Natural killer cell (primary cell): ENCODE measurements around the gene PLEKHH1. TPM values are rescaled to one million over a fixed set of nuclear protein-coding genes. Genes with fewer than 3 reads are reported as not detected.
A peak's percentile ranks its signal among the peaks of the same experiment; 100 is the strongest.

ENCODE experiments used
- ATAC-seq, 3 donors: fragments of 150-1000 bp in 2 of 3; fragments of 200-7000 bp in 1 of 3; cut with Tn5 transposase; 1 replicate in 1 of 3; 2 replicates in 2 of 3; pipeline ENCODE4 v1.10.0; 2021; ENCODE audit warnings: mild to moderate bottlenecking in 2 of 3, moderate library complexity in 2 of 3
- DNase-seq, 2 donors: peaks; one replicate each; pipeline versions ENCODE4 v3.0.0 to v3.0.0-alpha.2; 2013 to 2021; ENCODE audit warnings: mixed read lengths in 1 of 2
- H3K27ac ChIP-seq: one replicate; pipeline ENCODE4 v1.5.1; 2013; ENCODE audit warnings: mild to moderate bottlenecking, low read length
- H3K27me3 ChIP-seq: one replicate; pipeline ENCODE4 v1.6.1; 2013; ENCODE audit warnings: low read length; ENCODE audit not compliant: control insufficient read depth, insufficient read depth
- H3K36me3 ChIP-seq: one replicate; pipeline ENCODE4 v1.6.1; 2013; ENCODE audit warnings: low read length; ENCODE audit not compliant: control insufficient read depth, insufficient read depth
- H3K4me1 ChIP-seq: one replicate; pipeline ENCODE4 v1.6.1; 2013; ENCODE audit warnings: low read length; ENCODE audit not compliant: control insufficient read depth, insufficient read depth
- H3K4me3 ChIP-seq: one replicate; pipeline ENCODE4 v1.5.1; 2013; ENCODE audit warnings: low read length
- H3K9me3 ChIP-seq: one replicate; pipeline ENCODE4 v1.6.1; 2013; ENCODE audit warnings: low read length; ENCODE audit not compliant: control insufficient read depth, insufficient read depth
- H3K27ac Mint-ChIP-seq, 2 donors: one replicate each; pipeline ENCODE4 v1.8.0; 2022; ENCODE audit warnings: mild to moderate bottlenecking in 2 of 2, mixed read lengths in 2 of 2, moderate library complexity in 1 of 2
- H3K27me3 Mint-ChIP-seq, 2 donors: one replicate each; pipeline ENCODE4 v1.8.0; 2022; ENCODE audit warnings: low read depth in 2 of 2, mixed read lengths in 2 of 2
- H3K36me3 Mint-ChIP-seq: one replicate; pipeline ENCODE4 v1.8.0; 2022; ENCODE audit warnings: mixed read lengths
- H3K4me1 Mint-ChIP-seq, 2 donors: one replicate each; pipeline ENCODE4 v1.8.0; 2022; ENCODE audit warnings: mixed read lengths in 2 of 2
- H3K4me3 Mint-ChIP-seq: one replicate; pipeline ENCODE4 v1.8.0; 2022; ENCODE audit warnings: mild to moderate bottlenecking, moderate library complexity, mixed read lengths
- H3K9me3 Mint-ChIP-seq, 2 donors: one replicate each; pipeline ENCODE4 v1.8.0; 2022; ENCODE audit warnings: mixed read lengths in 2 of 2
- WGBS: methylation state at CpG from one replicate; pipeline ENCODE4 v1.1.7; 2013; ENCODE audit warnings: missing lambda C conversion rate; ENCODE audit not compliant: insufficient coverage; 5-methylcytosine and 5-hydroxymethylcytosine counted together
- intact Hi-C: fragments of 100-400 bp; cut with micrococcal nuclease; formaldehyde crosslinking; loops from one replicate; pipeline ENCODE4 v1.14.2; 2022
- total RNA-seq, 4 donors: library from RNA; stranded (reverse); fragments of 120-200 nt in 1 of 4; gene quantifications; one replicate each; pipeline versions ENCODE4 v1.2.3 to v1.2.4, GENCODE V29; 2013 to 2022
- TF ChIP-seq, protein P1 (sequence below): fragments of 200-600 bp; IDR thresholded peaks from one replicate; pipeline ENCODE4 v1.8.0; 2022; ENCODE audit warnings: antibody characterized with exemption

PLEKHH1 gene
- total RNA-seq, 3 donors from 2014 or later (not counting 1 experiment from before 2014, with no cell fraction given), result not detected

- no peak for ATAC-seq
- Mint-ChIP-seq H3K36me3 (no peaks in the 10 kb centered on the region), H3K27me3 (peaks cover 16 to 20% of the 10 kb centered on the region in 2 donors), H3K4me3 (peak overlapping the region; percentile 81), H3K27ac (peak overlapping the region in 1 of 2 donors; percentile 95), H3K4me1 (peaks cover 18 to 25% of the 10 kb centered on the region in 2 donors), H3K9me3 (no peaks in the 10 kb centered on the region)
- 31% methylated on average over 2 of the region's 2 CpGs for WGBS
- intact Hi-C loops, result no loop called here
- no peak for DNase-seq
- Histone ChIP-seq H3K36me3 (no peaks in the 10 kb centered on the region), H3K4me1 (peaks cover 24% of the 10 kb centered on the region), H3K27me3 (no peaks in the 10 kb centered on the region), H3K9me3 (no peaks in the 10 kb centered on the region), H3K4me3 (no peak overlapping the region), H3K27ac (no peak overlapping the region)
- TF ChIP-seq, protein P1, sequence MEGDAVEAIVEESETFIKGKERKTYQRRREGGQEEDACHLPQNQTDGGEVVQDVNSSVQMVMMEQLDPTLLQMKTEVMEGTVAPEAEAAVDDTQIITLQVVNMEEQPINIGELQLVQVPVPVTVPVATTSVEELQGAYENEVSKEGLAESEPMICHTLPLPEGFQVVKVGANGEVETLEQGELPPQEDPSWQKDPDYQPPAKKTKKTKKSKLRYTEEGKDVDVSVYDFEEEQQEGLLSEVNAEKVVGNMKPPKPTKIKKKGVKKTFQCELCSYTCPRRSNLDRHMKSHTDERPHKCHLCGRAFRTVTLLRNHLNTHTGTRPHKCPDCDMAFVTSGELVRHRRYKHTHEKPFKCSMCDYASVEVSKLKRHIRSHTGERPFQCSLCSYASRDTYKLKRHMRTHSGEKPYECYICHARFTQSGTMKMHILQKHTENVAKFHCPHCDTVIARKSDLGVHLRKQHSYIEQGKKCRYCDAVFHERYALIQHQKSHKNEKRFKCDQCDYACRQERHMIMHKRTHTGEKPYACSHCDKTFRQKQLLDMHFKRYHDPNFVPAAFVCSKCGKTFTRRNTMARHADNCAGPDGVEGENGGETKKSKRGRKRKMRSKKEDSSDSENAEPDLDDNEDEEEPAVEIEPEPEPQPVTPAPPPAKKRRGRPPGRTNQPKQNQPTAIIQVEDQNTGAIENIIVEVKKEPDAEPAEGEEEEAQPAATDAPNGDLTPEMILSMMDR, result no peak
These were observed 16.4 kb upstream of the PLEKHH1 start for GRCh38 chr14:67516676-67517075.

- ATAC-seq (no peak), DNase-seq (no peak)
- Histone ChIP-seq H3K9me3 (no peaks in the 10 kb centered on the region), H3K27me3 (no peaks in the 10 kb centered on the region), H3K4me1 (peaks cover 24% of the 10 kb centered on the region), H3K4me3 (no peak overlapping the region), H3K27ac (no peak overlapping the region), H3K36me3 (no peaks in the 10 kb centered on the region)
- no peaks in the 10 kb centered on the region for H3K36me3 Mint-ChIP-seq
- TF ChIP-seq, protein P1, result no peak
- no peaks in the 10 kb centered on the region for H3K9me3 Mint-ChIP-seq
- peaks cover 18 to 21% of the 10 kb centered on the region in 2 donors for H3K27me3 Mint-ChIP-seq
- H3K4me1 Mint-ChIP-seq, result peaks cover 17 to 25% of the 10 kb centered on the region in 2 donors
- H3K27ac Mint-ChIP-seq, result no peak overlapping the region
- H3K4me3 Mint-ChIP-seq, result no peak overlapping the region
- WGBS, result 83% methylated on average over 12 of the region's 12 CpGs
- intact Hi-C loops, result no loop called here
These were observed 16.0 kb upstream of the PLEKHH1 start for GRCh38 chr14:67517083-67517482.

DNA sequence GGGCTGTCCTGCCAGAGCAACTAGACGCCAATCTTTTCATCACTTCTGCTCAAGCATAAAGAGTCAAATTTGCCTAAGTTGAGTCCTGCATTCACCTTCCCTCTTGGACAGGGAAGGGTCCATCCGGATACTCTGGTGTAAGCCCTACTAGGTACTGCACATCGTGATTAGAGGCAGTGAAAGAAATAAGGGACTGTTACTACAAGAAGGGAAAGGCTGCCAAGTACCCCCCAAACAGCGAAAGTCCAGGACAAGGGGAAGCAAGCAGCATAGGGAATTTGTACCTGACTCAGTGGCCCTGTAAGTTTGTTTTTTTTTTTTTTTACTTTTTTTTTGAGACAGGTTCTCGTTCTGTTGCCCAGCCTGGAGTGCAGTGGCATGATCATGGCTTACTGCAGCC is 13.7 kb upstream of the PLEKHH1 start:
- H3K27ac Mint-ChIP-seq, result no peak overlapping the region
- H3K4me1 Mint-ChIP-seq, result peaks cover 4 to 10% of the 10 kb centered on the region in 2 donors
- DNase-seq (no peak), ATAC-seq (no peak)
- H3K4me3 Mint-ChIP-seq, result no peak overlapping the region
- Histone ChIP-seq H3K36me3 (no peaks in the 10 kb centered on the region), H3K27me3 (peaks cover 2% of the 10 kb centered on the region), H3K27ac (no peak overlapping the region), H3K9me3 (no peaks in the 10 kb centered on the region), H3K4me1 (peaks cover 12% of the 10 kb centered on the region), H3K4me3 (no peak overlapping the region)
- H3K27me3 Mint-ChIP-seq, result peaks cover 24 to 32% of the 10 kb centered on the region in 2 donors
- H3K9me3 Mint-ChIP-seq, result no peaks in the 10 kb centered on the region
- TF ChIP-seq, protein P1, result no peak
- 91% methylated on average over 5 of the region's 5 CpGs for WGBS
- H3K36me3 Mint-ChIP-seq, result no peaks in the 10 kb centered on the region
- intact Hi-C loops, result no loop called here

DNA sequence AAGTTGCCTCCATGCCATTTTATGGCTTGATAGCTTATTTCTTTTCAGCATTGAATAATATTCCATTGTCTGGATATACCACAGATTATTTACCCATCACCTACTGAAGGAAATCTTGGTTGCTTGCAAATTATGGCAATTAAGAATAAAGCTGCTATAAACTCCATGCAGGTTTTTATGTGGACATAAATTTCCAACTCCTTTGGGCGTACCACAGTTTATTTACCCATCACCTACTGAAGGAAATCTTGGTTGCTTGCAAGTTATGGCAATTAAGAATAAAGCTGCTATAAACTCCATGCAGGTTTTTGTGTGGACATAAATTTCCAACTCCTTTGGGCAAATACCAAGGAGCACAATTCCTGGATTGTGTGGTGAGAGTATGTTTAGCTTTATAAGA is 12.6 kb upstream of the PLEKHH1 start:
- no peaks in the 10 kb centered on the region for H3K9me3 ChIP-seq
- no peak overlapping the region for H3K4me3 ChIP-seq
- Mint-ChIP-seq H3K9me3 (no peaks in the 10 kb centered on the region), H3K36me3 (no peaks in the 10 kb centered on the region), H3K4me1 (peaks cover 4 to 5% of the 10 kb centered on the region in 2 donors), H3K27me3 (peaks cover 24 to 43% of the 10 kb centered on the region in 2 donors), H3K4me3 (no peak overlapping the region), H3K27ac (no peak overlapping the region)
- DNase-seq, result no peak
- WGBS, result no CpG with 5 or more reads among the region's 1 CpG
- no peak overlapping the region for H3K27ac ChIP-seq
- intact Hi-C loops, result no loop called here
- TF ChIP-seq, protein P1, result no peak
- peaks cover 10% of the 10 kb centered on the region for H3K4me1 ChIP-seq
- H3K36me3 ChIP-seq, result no peaks in the 10 kb centered on the region
- peaks cover 6% of the 10 kb centered on the region for H3K27me3 ChIP-seq
- no peak for ATAC-seq
